Liver (tissue), 9 donors: ENCODE measurements around the gene MCFD2. TPM values are rescaled to one million over a fixed set of nuclear protein-coding genes. Genes with fewer than 3 reads are reported as not detected.

ENCODE experiments used
- DNase-seq: peaks from one replicate; pipeline ENCODE4 v3.0.0-alpha.2; 2017; ENCODE audit warnings: low spot score
- H3K27ac ChIP-seq, 2 donors: one replicate each; pipeline ENCODE4 v1.7.0; 2013; ENCODE audit warnings: inconsistent platforms in 2 of 2, low read length in 2 of 2, control low read depth in 1 of 2, low read depth in 1 of 2, mild to moderate bottlenecking in 1 of 2
- H3K27me3 ChIP-seq, 4 donors: one replicate each; pipeline versions ENCODE4 v1.6.1 to v1.7.0; 2013; ENCODE audit warnings: low read length in 3 of 4, inconsistent platforms in 1 of 4, mild to moderate bottlenecking in 1 of 4, moderate library complexity in 1 of 4; ENCODE audit not compliant: control insufficient read depth in 4 of 4, insufficient read depth in 4 of 4
- H3K36me3 ChIP-seq, 4 donors: one replicate each; pipeline versions ENCODE4 v1.6.1 to v1.7.0; 2013; ENCODE audit warnings: low read length in 3 of 4, mild to moderate bottlenecking in 3 of 4, low read depth in 1 of 4, moderate library complexity in 1 of 4; ENCODE audit not compliant: control insufficient read depth in 4 of 4, insufficient read depth in 3 of 4
- H3K4me1 ChIP-seq, 4 donors: one replicate each; pipeline versions ENCODE4 v1.6.1 to v1.7.0; 2013; ENCODE audit warnings: low read length in 3 of 4, mild to moderate bottlenecking in 3 of 4, moderate library complexity in 1 of 4; ENCODE audit not compliant: control insufficient read depth in 4 of 4, insufficient read depth in 4 of 4
- H3K4me3 ChIP-seq, 3 donors: one replicate each; pipeline versions ENCODE4 v1.6.1 to v1.7.0; 2013; ENCODE audit warnings: low read length in 3 of 3, control low read depth in 1 of 3, low read depth in 1 of 3, mild to moderate bottlenecking in 1 of 3
- H3K9ac ChIP-seq, 2 donors: one replicate each; pipeline ENCODE4 v1.7.0; 2013; ENCODE audit warnings: low read length in 2 of 2, mild to moderate bottlenecking in 2 of 2, moderate library complexity in 2 of 2, control low read depth in 1 of 2, low read depth in 1 of 2
- H3K9me3 ChIP-seq, 4 donors: one replicate each; pipeline versions ENCODE4 v1.6.1 to v1.7.0; 2013; ENCODE audit warnings: low read length in 3 of 4; ENCODE audit not compliant: control insufficient read depth in 4 of 4
- CTCF ChIP-seq: fragments of 150-350 bp; IDR thresholded peaks from 2 replicates; pipeline ENCODE4 v1.5.1; 2017; ENCODE audit warnings: improper control_type of control experiment, low read depth, low read length; ENCODE audit not compliant: missing input control
- FOXA1 ChIP-seq: IDR thresholded peaks from 2 replicates; pipeline ENCODE4 v1.6.1; 2016; ENCODE audit warnings: antibody characterized with exemption
- FOXA2 ChIP-seq: IDR thresholded peaks from 2 replicates; pipeline ENCODE4 v1.6.1; 2016; ENCODE audit warnings: antibody characterized with exemption
- GABPA ChIP-seq, 2 donors: IDR thresholded peaks in 1 of 2; conservative IDR thresholded peaks in 1 of 2; 2 replicates each; pipeline ENCODE4 v1.6.1; 2016; ENCODE audit warnings: antibody characterized with exemption in 2 of 2, mild to moderate bottlenecking in 1 of 2, moderate library complexity in 1 of 2
- HNF4A ChIP-seq, 2 donors: conservative IDR thresholded peaks; 2 replicates each; pipeline ENCODE4 v1.6.1; 2016; ENCODE audit warnings: antibody characterized with exemption in 2 of 2, mild to moderate bottlenecking in 2 of 2
- HNF4G ChIP-seq: IDR thresholded peaks from 2 replicates; pipeline ENCODE4 v1.6.1; 2016; ENCODE audit warnings: antibody characterized with exemption
- JUND ChIP-seq, 2 donors: IDR thresholded peaks; 2 replicates each; pipeline ENCODE4 v1.6.1; 2016; ENCODE audit warnings: antibody characterized with exemption in 2 of 2
- MAX ChIP-seq: IDR thresholded peaks from 2 replicates; pipeline ENCODE4 v1.6.1; 2016; ENCODE audit warnings: antibody characterized with exemption
- NR2F2 ChIP-seq: IDR thresholded peaks from 2 replicates; pipeline ENCODE4 v1.6.1; 2016; ENCODE audit warnings: antibody characterized with exemption
- RAD21 ChIP-seq, 2 donors: IDR thresholded peaks; 2 replicates each; pipeline ENCODE4 v1.6.1; 2016; ENCODE audit warnings: antibody characterized with exemption in 2 of 2, mild to moderate bottlenecking in 2 of 2
- REST ChIP-seq: IDR thresholded peaks from 2 replicates; pipeline ENCODE4 v1.6.1; 2016; ENCODE audit warnings: antibody characterized with exemption, mild to moderate bottlenecking
- RXRA ChIP-seq, 2 donors: IDR thresholded peaks; 2 replicates each; pipeline ENCODE4 v1.6.1; 2017 to 2018; ENCODE audit warnings: antibody characterized with exemption in 2 of 2, mild to moderate bottlenecking in 1 of 2
- YY1 ChIP-seq: IDR thresholded peaks from 2 replicates; pipeline ENCODE4 v1.6.1; 2016; ENCODE audit warnings: antibody characterized with exemption, mild to moderate bottlenecking
- WGBS: extraction: QIAGEN DNeasy Blood & Tissue Kit; methylation state at CpG from one replicate; pipeline ENCODE4 v1.1.7; 2013; 5-methylcytosine and 5-hydroxymethylcytosine counted together
- polyA plus RNA-seq, 2 donors: library from polyadenylated mRNA; stranded (reverse) in 1 of 2; unstranded in 1 of 2; fragments of 200-250 nt in 1 of 2; fragments of >200 nt in 1 of 2; fragmentation: Nextera tagmentation in 1 of 2; extraction: Ambion mirVana in 1 of 2; gene quantifications; one replicate each; pipeline versions ENCODE4 v1.2.1 to v1.2.3, GENCODE V29; 2013 to 2015
- total RNA-seq, 2 donors: library from RNA; depleted of rRNA; stranded (reverse); fragments of >200 nt; gene quantifications; one replicate each; pipeline ENCODE4 v1.2.3, GENCODE V29; 2014
- TF ChIP-seq, protein P1 (sequence below): IDR thresholded peaks from 2 replicates; pipeline ENCODE4 v1.6.1; 2016; ENCODE audit warnings: antibody characterized with exemption
- TF ChIP-seq, protein P2 (sequence below): IDR thresholded peaks from 2 replicates; pipeline ENCODE4 v1.6.1; 2016; ENCODE audit warnings: antibody characterized with exemption
- donor health status: healthy.
- donor health status: healthy.
- donor health status: healthy.
- donor health status: healthy.
- donor health status: healthy.

The MCFD2 gene
- total and polyA plus RNA-seq, 4 donors: 81.8 to 148 (median 129) TPM

DNA sequence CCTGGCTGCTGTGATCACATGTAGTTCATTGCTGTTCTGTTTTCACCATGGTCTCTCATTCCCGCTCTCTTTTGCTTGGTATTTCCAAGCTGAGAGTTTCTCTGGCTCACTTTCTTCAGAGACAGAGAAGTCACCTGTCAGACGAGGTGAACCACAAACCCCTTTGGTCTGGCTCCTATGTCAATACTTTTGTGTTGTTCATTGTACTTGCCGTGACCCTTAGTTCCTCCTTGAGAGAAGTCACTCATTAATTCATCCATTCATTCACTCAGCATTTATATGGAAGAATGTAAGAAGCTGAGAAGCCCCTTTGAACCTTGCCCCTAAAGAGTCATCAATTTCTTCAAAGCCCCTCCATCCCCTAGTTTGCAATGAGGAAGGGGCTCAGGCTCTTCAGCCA, 15.2 kb downstream of the MCFD2 start:
- no peak for TF ChIP-seq FOXA1
- no peak for TF ChIP-seq NR2F2
- Histone ChIP-seq H3K4me1 (peaks cover 0 to 3% (median 0%) of the 10 kb centered on the region in 4 donors), H3K27me3 (no peaks in the 10 kb centered on the region), H3K9ac (no peak overlapping the region), H3K27ac (no peak overlapping the region), H3K36me3 (peaks cover 2 to 11% (median 5%) of the 10 kb centered on the region in 4 donors), H3K9me3 (no peaks in the 10 kb centered on the region), H3K4me3 (no peak overlapping the region)
- no peak for DNase-seq
- 79% methylated on average over 3 of the region's 3 CpGs for WGBS

DNA sequence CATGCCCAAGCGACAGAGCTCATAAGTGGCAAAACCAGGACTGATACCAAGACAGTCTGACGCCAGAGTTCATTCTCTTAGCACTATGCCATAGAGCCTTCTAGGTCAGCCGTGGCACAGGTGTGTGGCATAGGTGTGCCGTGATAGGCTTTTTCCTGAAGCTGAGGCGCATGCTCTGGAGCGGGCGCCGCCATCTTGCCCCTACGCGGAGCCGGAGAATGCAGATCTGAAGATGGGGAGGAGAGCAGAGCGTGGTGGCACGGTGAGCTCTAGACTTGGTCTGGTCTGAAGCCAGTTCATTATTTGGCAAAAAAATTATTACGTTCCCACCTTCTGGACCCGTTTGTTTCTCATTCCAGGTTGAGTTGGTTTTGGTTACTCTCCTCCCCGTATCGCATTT, 16.6 kb downstream of the MCFD2 start:
- Histone ChIP-seq H3K36me3 (peaks cover 0 to 2% (median under 1%) of the 10 kb centered on the region in 4 donors), H3K9me3 (no peaks in the 10 kb centered on the region), H3K4me3 (no peak overlapping the region), H3K27ac (no peak overlapping the region), H3K9ac (no peak overlapping the region), H3K4me1 (peaks cover 0 to 3% (median 0%) of the 10 kb centered on the region in 4 donors), H3K27me3 (no peaks in the 10 kb centered on the region)
- TF ChIP-seq, protein P1, sequence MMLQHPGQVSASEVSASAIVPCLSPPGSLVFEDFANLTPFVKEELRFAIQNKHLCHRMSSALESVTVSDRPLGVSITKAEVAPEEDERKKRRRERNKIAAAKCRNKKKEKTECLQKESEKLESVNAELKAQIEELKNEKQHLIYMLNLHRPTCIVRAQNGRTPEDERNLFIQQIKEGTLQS: no peak
- TF ChIP-seq JUND (IDR thresholded peaks at IDR 0.05): no peak
- no peak for TF ChIP-seq HNF4A (conservative IDR thresholded peaks at IDR 0.05)
- no peak for TF ChIP-seq MAX
- TF ChIP-seq HNF4G: no peak
- TF ChIP-seq FOXA2: no peak
- no peak for TF ChIP-seq RXRA (IDR thresholded peaks at IDR 0.05)
- TF ChIP-seq CTCF: no peak
- no peak for TF ChIP-seq REST
- no peak for TF ChIP-seq YY1
- no peak for TF ChIP-seq RAD21 (IDR thresholded peaks at IDR 0.05)
- no peak for TF ChIP-seq GABPA (IDR thresholded peaks at IDR 0.05 in 1 of 2, conservative IDR thresholded peaks at IDR 0.05 in 1 of 2)
- TF ChIP-seq, protein P2, sequence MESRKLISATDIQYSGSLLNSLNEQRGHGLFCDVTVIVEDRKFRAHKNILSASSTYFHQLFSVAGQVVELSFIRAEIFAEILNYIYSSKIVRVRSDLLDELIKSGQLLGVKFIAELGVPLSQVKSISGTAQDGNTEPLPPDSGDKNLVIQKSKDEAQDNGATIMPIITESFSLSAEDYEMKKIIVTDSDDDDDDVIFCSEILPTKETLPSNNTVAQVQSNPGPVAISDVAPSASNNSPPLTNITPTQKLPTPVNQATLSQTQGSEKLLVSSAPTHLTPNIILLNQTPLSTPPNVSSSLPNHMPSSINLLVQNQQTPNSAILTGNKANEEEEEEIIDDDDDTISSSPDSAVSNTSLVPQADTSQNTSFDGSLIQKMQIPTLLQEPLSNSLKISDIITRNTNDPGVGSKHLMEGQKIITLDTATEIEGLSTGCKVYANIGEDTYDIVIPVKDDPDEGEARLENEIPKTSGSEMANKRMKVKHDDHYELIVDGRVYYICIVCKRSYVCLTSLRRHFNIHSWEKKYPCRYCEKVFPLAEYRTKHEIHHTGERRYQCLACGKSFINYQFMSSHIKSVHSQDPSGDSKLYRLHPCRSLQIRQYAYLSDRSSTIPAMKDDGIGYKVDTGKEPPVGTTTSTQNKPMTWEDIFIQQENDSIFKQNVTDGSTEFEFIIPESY: no peak
- WGBS: 94% methylated on average over 17 of the region's 17 CpGs
- DNase-seq: no peak
